WTC11 (cell line): ENCODE measurements around the gene TIMM9. TPM values are rescaled to one million over a fixed set of nuclear protein-coding genes. Genes with fewer than 3 reads are reported as not detected.

Experiments used
- ATAC-seq: fragments of 200-7000 bp; cut with Tn5 transposase; 2 replicates; pipeline ENCODE4 v1.10.0; 2021; ENCODE audit warnings: mild to moderate bottlenecking, moderate library complexity
- CTCF ChIA-PET: fragments of 300-600 bp; sonication (Branson Sonifier 250); formaldehyde crosslinking; loops from one replicate; lab custom pipeline; 2021; ENCODE audit warnings: antibody characterized with exemption; lab: Charles Lee
- POLR2A ChIA-PET: fragments of 350-600 bp; sonication (Branson Sonifier 250); formaldehyde crosslinking; loops from one replicate; lab custom pipeline; 2021; ENCODE audit warnings: antibody characterized with exemption; lab: Charles Lee
- DNase-seq: peaks from one replicate; pipeline ENCODE4 v3.0.0; 2021; ENCODE audit warnings: low spot score
- H3K27ac Mint-ChIP-seq: 2 replicates; pipeline ENCODE4 v1.8.0; 2021; ENCODE audit warnings: mixed read lengths
- H3K27me3 Mint-ChIP-seq: 2 replicates; pipeline ENCODE4 v1.8.0; 2021; ENCODE audit warnings: low read depth, mild to moderate bottlenecking, moderate library complexity, mixed read lengths
- H3K36me3 Mint-ChIP-seq: 2 replicates; pipeline ENCODE4 v1.8.0; 2021; ENCODE audit warnings: mixed read lengths
- H3K4me1 Mint-ChIP-seq: 2 replicates; pipeline ENCODE4 v1.8.0; 2022; ENCODE audit warnings: mixed read lengths
- H3K4me3 Mint-ChIP-seq: 2 replicates; pipeline ENCODE4 v1.8.0; 2021; ENCODE audit warnings: mild to moderate bottlenecking, moderate library complexity, mixed read lengths
- H3K9me3 Mint-ChIP-seq: 2 replicates; pipeline ENCODE4 v1.8.0; 2021; ENCODE audit warnings: mixed read lengths
- AFF4 ChIP-seq: sonication (generic); formaldehyde crosslinking; IDR thresholded peaks from 2 replicates; pipeline ENCODE4 v1.8.1; 2023; ENCODE audit warnings: mild to moderate bottlenecking, missing genetic modification reagents, borderline replicate concordance
- ELF4 ChIP-seq: sonication (generic); formaldehyde crosslinking; IDR thresholded peaks from 2 replicates; pipeline ENCODE4 v1.8.1; 2022; ENCODE audit warnings: low read depth, mild to moderate bottlenecking, moderate library complexity, missing genetic modification reagents
- ESRRA ChIP-seq: sonication (generic); formaldehyde crosslinking; IDR thresholded peaks from 2 replicates; pipeline ENCODE4 v1.8.1; 2022; ENCODE audit warnings: mild to moderate bottlenecking, missing genetic modification reagents, borderline replicate concordance
- GTF2I ChIP-seq: fragments of 250-450 bp; sonication (Bioruptor Pico); conservative IDR thresholded peaks from 2 replicates; pipeline ENCODE4 v1.4.0; 2021; ENCODE audit warnings: mild to moderate bottlenecking
- MXD4 ChIP-seq: fragments of 250-450 bp; sonication (Bioruptor Pico); IDR thresholded peaks from 2 replicates; pipeline ENCODE4 v1.8.0; 2021; ENCODE audit warnings: mild to moderate bottlenecking, moderate library complexity, borderline replicate concordance
- MYBL2 ChIP-seq: sonication (generic); formaldehyde crosslinking; IDR thresholded peaks from 2 replicates; pipeline ENCODE4 v1.8.1; 2023; ENCODE audit warnings: mild to moderate bottlenecking, moderate library complexity, missing genetic modification reagents
- SOX15 ChIP-seq: fragments of 250-450 bp; sonication (Bioruptor Pico); IDR thresholded peaks from 2 replicates; pipeline ENCODE4 v1.9.0; 2021; ENCODE audit warnings: mild to moderate bottlenecking
- ZNF219 ChIP-seq: sonication (generic); formaldehyde crosslinking; IDR thresholded peaks from 2 replicates; pipeline ENCODE4 v1.8.0; 2023; ENCODE audit warnings: missing genetic modification reagents, mild to moderate bottlenecking, borderline replicate concordance
- ZNF232 ChIP-seq: sonication (generic); formaldehyde crosslinking; IDR thresholded peaks from 2 replicates; pipeline ENCODE4 v1.8.0; 2022; ENCODE audit warnings: mild to moderate bottlenecking, missing genetic modification reagents
- ZNF317 ChIP-seq: sonication (generic); formaldehyde crosslinking; IDR thresholded peaks from 2 replicates; pipeline ENCODE4 v1.8.1; 2023; ENCODE audit warnings: low read depth, mild to moderate bottlenecking, moderate library complexity, missing genetic modification reagents, borderline replicate concordance
- ZNF416 ChIP-seq: fragments of 250-450 bp; sonication (Bioruptor Pico); IDR thresholded peaks from 2 replicates; pipeline ENCODE4 v1.9.0; 2021; ENCODE audit warnings: mild to moderate bottlenecking, inconsistent platforms
- total RNA-seq: library from RNA; stranded (reverse); gene quantifications from 3 replicates; pipeline ENCODE4 v1.2.3, GENCODE V29; 2021
- TF ChIP-seq, protein P1 (sequence below): sonication (generic); formaldehyde crosslinking; IDR thresholded peaks from 2 replicates; pipeline ENCODE4 v1.8.0; 2023; ENCODE audit warnings: missing genetic modification reagents
- TF ChIP-seq, protein P2 (sequence below): sonication (generic); formaldehyde crosslinking; IDR thresholded peaks from 2 replicates; pipeline ENCODE4 v1.8.0; 2022; ENCODE audit warnings: mild to moderate bottlenecking, missing genetic modification reagents
- TF ChIP-seq, protein P3 (sequence below): sonication (generic); formaldehyde crosslinking; IDR thresholded peaks from 2 replicates; pipeline ENCODE4 v1.8.1; 2022; ENCODE audit warnings: low read depth, missing genetic modification reagents, borderline replicate concordance

The TIMM9 gene
- total RNA-seq, 1 experiment from 2014 or later, result 51.1 TPM

DNA sequence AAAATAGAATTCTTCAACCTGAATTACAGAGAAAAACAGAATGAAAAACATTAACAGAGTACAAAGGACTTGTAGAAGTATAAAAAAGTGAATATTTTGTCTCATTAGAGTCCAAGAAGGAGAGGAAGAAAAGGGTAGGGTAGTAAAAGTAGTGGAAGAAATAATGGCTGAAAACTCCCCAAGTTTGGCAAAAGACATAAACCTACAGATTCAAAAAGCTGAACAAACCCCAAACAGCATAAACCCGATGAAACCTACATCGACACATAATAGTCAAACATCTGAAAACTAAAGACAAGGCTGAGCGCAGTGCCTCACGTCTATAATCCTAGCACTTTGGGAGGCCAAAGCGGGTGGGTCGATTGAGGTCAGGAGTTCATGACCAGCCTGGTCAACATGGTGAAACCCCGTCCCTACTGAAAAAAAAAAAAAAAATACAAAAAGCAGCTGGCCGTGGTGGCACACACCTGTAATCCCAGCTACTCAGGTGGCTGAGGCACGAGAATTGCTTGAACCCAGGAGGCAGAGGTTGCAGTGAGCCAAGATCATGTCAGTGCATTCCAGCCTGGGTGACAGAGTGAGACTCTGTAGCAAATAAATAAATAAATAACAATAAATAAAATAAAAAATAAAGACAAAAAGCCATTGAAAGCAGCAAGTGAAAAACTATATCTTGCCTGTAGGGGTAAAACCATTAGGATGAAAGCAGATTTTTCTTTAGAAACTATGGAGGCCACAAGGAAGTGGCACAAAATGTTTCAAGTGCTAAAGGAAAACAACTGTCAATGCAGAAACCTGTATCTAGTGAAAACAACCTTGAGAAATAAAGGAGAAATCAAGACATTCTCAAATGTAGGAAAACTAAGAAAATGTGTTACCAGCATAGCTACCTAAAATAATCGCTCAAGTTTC lies 11.4 kb downstream of the TIMM9 start:
- Mint-ChIP-seq H3K36me3 (peaks cover 61% of the 10 kb centered on the region), H3K27me3 (no peaks in the 10 kb centered on the region), H3K9me3 (peaks cover 4% of the 10 kb centered on the region; the same call in 1 of the 2 replicates), H3K27ac (peak overlapping the region; percentile 3; the same call in 1 of the 2 replicates), H3K4me1 (peaks cover 7% of the 10 kb centered on the region), H3K4me3 (no peak overlapping the region)
- TF ChIP-seq GTF2I (no peak), ZNF317 (CRISPR knock-in tag) (peak; percentile 63; the same call in 1 of the 2 replicates), AFF4 (CRISPR knock-in tag) (no peak), SOX15 (CRISPR knock-in tag) (no peak), ESRRA (CRISPR knock-in tag) (no peak)
- TF ChIP-seq, protein P1, sequence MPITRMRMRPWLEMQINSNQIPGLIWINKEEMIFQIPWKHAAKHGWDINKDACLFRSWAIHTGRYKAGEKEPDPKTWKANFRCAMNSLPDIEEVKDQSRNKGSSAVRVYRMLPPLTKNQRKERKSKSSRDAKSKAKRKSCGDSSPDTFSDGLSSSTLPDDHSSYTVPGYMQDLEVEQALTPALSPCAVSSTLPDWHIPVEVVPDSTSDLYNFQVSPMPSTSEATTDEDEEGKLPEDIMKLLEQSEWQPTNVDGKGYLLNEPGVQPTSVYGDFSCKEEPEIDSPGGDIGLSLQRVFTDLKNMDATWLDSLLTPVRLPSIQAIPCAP, result no peak
- DNase-seq, result no peak
- no peak for ATAC-seq
- POLR2A ChIA-PET, result no interaction called here
- CTCF ChIA-PET, result no interaction called here

DNA sequence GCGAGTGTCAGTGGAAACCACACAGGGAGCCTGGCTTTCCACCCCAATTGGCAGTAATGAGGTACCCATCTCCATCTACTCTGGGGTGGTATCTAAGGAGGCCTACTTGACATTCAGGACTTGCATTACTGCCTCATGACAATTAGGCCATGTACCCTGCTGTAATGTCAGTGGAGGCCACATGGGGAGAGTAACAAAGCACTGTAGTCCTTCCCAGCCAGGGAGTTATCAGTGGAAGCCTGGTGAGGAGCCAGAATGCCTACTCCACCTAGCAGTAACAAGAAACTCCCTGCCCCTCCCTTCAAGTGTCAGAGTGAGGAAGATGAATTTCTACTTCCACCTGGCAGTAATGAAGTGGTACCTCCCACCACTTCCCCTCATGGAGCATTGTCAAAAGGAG lies 12.5 kb downstream of the TIMM9 start:
- DNase-seq, result no peak
- TF ChIP-seq ELF4 (CRISPR knock-in tag) (no peak), AFF4 (CRISPR knock-in tag) (no peak), ZNF416 (no peak), MXD4 (CRISPR knock-in tag) (no peak), MYBL2 (CRISPR knock-in tag) (no peak), ZNF232 (CRISPR knock-in tag) (no peak), ZNF219 (no peak)
- TF ChIP-seq, protein P2, sequence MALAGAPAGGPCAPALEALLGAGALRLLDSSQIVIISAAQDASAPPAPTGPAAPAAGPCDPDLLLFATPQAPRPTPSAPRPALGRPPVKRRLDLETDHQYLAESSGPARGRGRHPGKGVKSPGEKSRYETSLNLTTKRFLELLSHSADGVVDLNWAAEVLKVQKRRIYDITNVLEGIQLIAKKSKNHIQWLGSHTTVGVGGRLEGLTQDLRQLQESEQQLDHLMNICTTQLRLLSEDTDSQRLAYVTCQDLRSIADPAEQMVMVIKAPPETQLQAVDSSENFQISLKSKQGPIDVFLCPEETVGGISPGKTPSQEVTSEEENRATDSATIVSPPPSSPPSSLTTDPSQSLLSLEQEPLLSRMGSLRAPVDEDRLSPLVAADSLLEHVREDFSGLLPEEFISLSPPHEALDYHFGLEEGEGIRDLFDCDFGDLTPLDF, result no peak
- TF ChIP-seq, protein P3, sequence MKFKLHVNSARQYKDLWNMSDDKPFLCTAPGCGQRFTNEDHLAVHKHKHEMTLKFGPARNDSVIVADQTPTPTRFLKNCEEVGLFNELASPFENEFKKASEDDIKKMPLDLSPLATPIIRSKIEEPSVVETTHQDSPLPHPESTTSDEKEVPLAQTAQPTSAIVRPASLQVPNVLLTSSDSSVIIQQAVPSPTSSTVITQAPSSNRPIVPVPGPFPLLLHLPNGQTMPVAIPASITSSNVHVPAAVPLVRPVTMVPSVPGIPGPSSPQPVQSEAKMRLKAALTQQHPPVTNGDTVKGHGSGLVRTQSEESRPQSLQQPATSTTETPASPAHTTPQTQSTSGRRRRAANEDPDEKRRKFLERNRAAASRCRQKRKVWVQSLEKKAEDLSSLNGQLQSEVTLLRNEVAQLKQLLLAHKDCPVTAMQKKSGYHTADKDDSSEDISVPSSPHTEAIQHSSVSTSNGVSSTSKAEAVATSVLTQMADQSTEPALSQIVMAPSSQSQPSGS (CRISPR knock-in tag), result no peak
- H3K27ac Mint-ChIP-seq, result no peak overlapping the region
- CTCF ChIA-PET, result no interaction called here
- peaks cover 61% of the 10 kb centered on the region for H3K36me3 Mint-ChIP-seq
- H3K9me3 Mint-ChIP-seq, result peaks cover 4% of the 10 kb centered on the region; the same call in 1 of the 2 replicates
- POLR2A ChIA-PET, result no interaction called here
- H3K27me3 Mint-ChIP-seq, result no peaks in the 10 kb centered on the region
- ATAC-seq, result peak; percentile 71
- H3K4me3 Mint-ChIP-seq, result no peak overlapping the region
- peaks cover 7% of the 10 kb centered on the region for H3K4me1 Mint-ChIP-seq
